D721Med (cell line): Measurements from ENCODE around the gene GPR63.

Experiments used
- DNase-seq: peaks from one replicate; pipeline ENCODE4 v3.0.0; 2011; ENCODE audit warnings: low spot score; ENCODE audit not compliant: insufficient read length
- FAIRE-seq: peaks from 2 replicates; lab custom pipeline; 2011; peaks lifted over from hg19 to GRCh38; lab: Jason Lieb, UNC
- CTCF ChIP-seq: IDR thresholded peaks from 2 replicates; pipeline ENCODE4 v1.5.1; 2012; ENCODE audit warnings: mild to moderate bottlenecking, control low read depth; ENCODE audit not compliant: insufficient read depth; ENCODE audit errors: missing control alignments

Gene GPR63

GRCh38 chr6:96762599-96762998 lies 74.7 kb downstream of the GPR63 start:
- FAIRE-seq, result no peak

GRCh38 chr6:96761794-96762193 lies 75.5 kb downstream of the GPR63 start:
- no peak for DNase-seq
- FAIRE-seq, result no peak
- no peak for TF ChIP-seq CTCF

More at GRCh38 chr6:96762599-96762998, 74.7 kb downstream of the GPR63 start:
- TF ChIP-seq CTCF, result no peak
- no peak for DNase-seq

GRCh38 chr6:96760153-96760687 lies 77.1 kb downstream of the GPR63 start:
- DNase-seq, result no peak
- FAIRE-seq, result no peak
- peak; percentile 46 for TF ChIP-seq CTCF

GRCh38 chr6:96755096-96755495 lies 82.2 kb downstream of the GPR63 start:
- TF ChIP-seq CTCF, result no peak
- no peak for FAIRE-seq
- DNase-seq, result no peak

GRCh38 chr6:96749891-96750290 lies 87.4 kb downstream of the GPR63 start:
- DNase-seq (no peak), FAIRE-seq (no peak)
- no peak for TF ChIP-seq CTCF
